HepG2 (cell line): ENCODE results near the gene GNPNAT1. TPM values are rescaled to one million over a fixed set of nuclear protein-coding genes. Genes with fewer than 3 reads are reported as not detected.

Experiments used
- IRF1 ChIP-seq: sonication (generic); formaldehyde crosslinking; IDR thresholded peaks from 2 replicates; pipeline ENCODE4 v1.4.0; 2020; ENCODE audit warnings: low read depth, mild to moderate bottlenecking, missing genetic modification reagents
- KLF13 ChIP-seq: sonication (generic); formaldehyde crosslinking; IDR thresholded peaks from 2 replicates; pipeline ENCODE4 v1.4.0; 2020; ENCODE audit warnings: mild to moderate bottlenecking, missing genetic modification reagents
- KLF6 ChIP-seq: IDR thresholded peaks from 2 replicates; pipeline ENCODE4 v1.8.0; 2016; ENCODE audit warnings: missing biosample characterization, missing genetic modification reagents
- MLLT10 ChIP-seq: sonication (generic); formaldehyde crosslinking; IDR thresholded peaks from 2 replicates; pipeline ENCODE4 v1.4.0; 2020; ENCODE audit warnings: missing genetic modification reagents
- NFKB2 ChIP-seq: sonication (generic); formaldehyde crosslinking; IDR thresholded peaks from 2 replicates; pipeline ENCODE4 v1.4.0; 2020; ENCODE audit warnings: missing genetic modification reagents, borderline replicate concordance
- NONO ChIP-seq, 2 experiments: fragments of 450-650 bp in 1 of 2; sonication (generic) in 1 of 2; formaldehyde crosslinking in 1 of 2; IDR thresholded peaks in 1 of 2; conservative IDR thresholded peaks in 1 of 2; 2 replicates each; pipeline versions ENCODE4 v1.6.1 to v1.8.0; 2017 to 2022; ENCODE audit warnings: mild to moderate bottlenecking in 1 of 2, missing genetic modification reagents in 1 of 2, moderate library complexity in 1 of 2
- PLRG1 ChIP-seq: fragments of 450-650 bp; conservative IDR thresholded peaks from 2 replicates; pipeline ENCODE4 v1.6.1; 2016
- RFX5 ChIP-seq: IDR thresholded peaks from 2 replicates; pipeline ENCODE4 v1.6.1; 2011; ENCODE audit warnings: low read depth, low read length, improper control_type of control experiment
- SALL1 ChIP-seq: sonication (generic); formaldehyde crosslinking; IDR thresholded peaks from 2 replicates; pipeline ENCODE4 v1.8.0; 2022; ENCODE audit warnings: mild to moderate bottlenecking, missing genetic modification reagents
- SAP130 ChIP-seq: IDR thresholded peaks from 2 replicates; pipeline ENCODE4 v1.6.1; 2016; ENCODE audit warnings: low read depth
- SP5 ChIP-seq: IDR thresholded peaks from 2 replicates; pipeline ENCODE4 v1.6.1; 2016; ENCODE audit warnings: low read depth, borderline replicate concordance
- THAP9 ChIP-seq: sonication (generic); formaldehyde crosslinking; IDR thresholded peaks from 2 replicates; pipeline ENCODE4; 2020; ENCODE audit warnings: missing genetic modification reagents, mild to moderate bottlenecking, borderline replicate concordance
- ZBTB40 ChIP-seq, 2 experiments: fragments of 450-650 bp in 1 of 2; sonication (generic) in 1 of 2; formaldehyde crosslinking in 1 of 2; IDR thresholded peaks; 2 replicates each; pipeline versions ENCODE4 v1.6.1 to v1.8.0; 2016 to 2022; ENCODE audit warnings: antibody characterized with exemption in 1 of 2, mild to moderate bottlenecking in 1 of 2, missing genetic modification reagents in 1 of 2
- ZNF251 ChIP-seq: sonication (generic); formaldehyde crosslinking; IDR thresholded peaks from 2 replicates; pipeline ENCODE4 v1.9.0; 2021; ENCODE audit warnings: mild to moderate bottlenecking, missing genetic modification reagents
- ZNF326 ChIP-seq: sonication (generic); formaldehyde crosslinking; IDR thresholded peaks from 2 replicates; pipeline ENCODE4 v1.4.0; 2020; ENCODE audit warnings: missing genetic modification reagents, borderline replicate concordance
- ZNF775 ChIP-seq: sonication (generic); formaldehyde crosslinking; IDR thresholded peaks from 2 replicates; pipeline ENCODE4 v1.4.0; 2020; ENCODE audit warnings: missing genetic modification reagents, mild to moderate bottlenecking, moderate library complexity, borderline replicate concordance
- polyA plus RNA-seq, 8 experiments: library from polyadenylated mRNA; depleted of rRNA in 3 of 8; stranded (reverse) in 7 of 8; unstranded in 1 of 8; fragments of >200 nt; fragmentation: Illumina TruSeq in 4 of 8; extraction: Trizol in 4 of 8; gene quantifications; 2 replicates each; pipeline versions ENCODE4 v1.2.1 to v1.2.3, GENCODE V29; 2011 to 2016; ENCODE audit warnings: low read depth in 4 of 8, missing spikeins in 1 of 8, mixed read lengths in 1 of 8; ENCODE audit not compliant: insufficient read depth in 1 of 8
- total RNA-seq, 5 experiments: library from RNA; depleted of rRNA; stranded (reverse); fragments of >200 nt; fragmentation: Illumina TruSeq; extraction: Trizol; gene quantifications; 2 replicates each; pipeline ENCODE4 v1.2.3, GENCODE V29; 2016; ENCODE audit warnings: low read depth in 1 of 5

The GNPNAT1 gene
- total and polyA plus RNA-seq, 2 of the 13 experiments (the other 11 are each of a cell fraction or from before 2014, with no cell fraction given) = 38.3 to 54.9 TPM

GRCh38 chr14:52729925-52730708 is 61.3 kb downstream of the GNPNAT1 start, which contains the start of gene STYX (continued):
- peak; percentile 86 for TF ChIP-seq SAP130 (CRISPR knock-in tag)
- peak; percentile 59; the same call in 1 of the 2 replicates for TF ChIP-seq THAP9
- no peak for TF ChIP-seq RFX5
- peak; percentile 43; the same call in 1 of the 2 replicates for TF ChIP-seq NFKB2 (CRISPR knock-in tag)
- no peak for TF ChIP-seq ZNF326 (CRISPR knock-in tag)
- peak; percentile 55; the same call in 1 of the 2 replicates for TF ChIP-seq KLF6 (CRISPR knock-in tag)
- TF ChIP-seq ZBTB40 (IDR thresholded peaks at IDR 0.05) = no peak
- peak; percentile 58 for TF ChIP-seq ZBTB40 (CRISPR knock-in tag; IDR thresholded peaks at IDR 0.05)
- no peak for TF ChIP-seq MLLT10 (CRISPR knock-in tag)
- TF ChIP-seq KLF13 = no peak
- peak; percentile 95 for TF ChIP-seq SP5
- no peak for TF ChIP-seq ZNF775 (CRISPR knock-in tag)
- TF ChIP-seq SALL1 (CRISPR knock-in tag) = peak; percentile 57; the same call in 1 of the 2 replicates
- TF ChIP-seq IRF1 (CRISPR knock-in tag) = no peak
- no peak for TF ChIP-seq NONO (IDR thresholded peaks at IDR 0.05)
- peak; percentile 66; the same call in 1 of the 2 replicates for TF ChIP-seq NONO (CRISPR knock-in tag; conservative IDR thresholded peaks at IDR 0.05)
- no peak for TF ChIP-seq PLRG1
- no peak for TF ChIP-seq ZNF251 (CRISPR knock-in tag)
